Gastroesophageal sphincter (tissue), 3 donors: ENCODE results near the gene SLC25A21.

Source experiments
- POLR2A ChIP-seq, 2 donors: fragments of 450-650 bp; IDR thresholded peaks; one replicate each; pipeline ENCODE4 v1.6.1; 2017; ENCODE audit warnings: antibody characterized with exemption in 2 of 2, mild to moderate bottlenecking in 2 of 2, moderate library complexity in 1 of 2
- TF ChIP-seq, protein P1 (sequence below), 4 experiments: fragments of 200-600 bp in 2 of 4; fragments of 450-650 bp in 2 of 4; sonication (generic) in 1 of 4; IDR thresholded peaks; one replicate each; pipeline ENCODE4 v1.5.1; 2017 to 2019; ENCODE audit warnings: antibody characterized with exemption in 4 of 4, mild to moderate bottlenecking in 2 of 4, moderate library complexity in 2 of 4

DNA sequence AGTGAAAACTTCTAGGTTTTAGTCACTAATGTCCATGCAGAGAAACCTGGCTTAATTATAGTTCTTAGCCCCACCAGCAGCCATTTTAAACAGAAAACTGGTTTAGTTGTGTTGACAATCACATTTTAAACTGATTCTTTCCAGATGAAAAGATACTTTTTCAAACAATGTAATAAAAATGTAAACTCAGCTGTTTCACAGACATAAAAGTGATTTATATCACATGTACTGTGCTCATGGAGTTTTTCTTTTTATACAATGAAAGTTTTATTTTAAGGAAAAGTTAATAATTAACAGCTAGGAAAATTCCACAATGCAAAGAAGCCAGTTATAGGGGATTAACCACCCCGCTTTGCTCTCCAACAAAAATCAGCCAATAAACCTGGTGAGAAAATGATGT lies 381.0 kb downstream of the SLC25A21 start:
- TF ChIP-seq POLR2A (IDR thresholded peaks at IDR 0.05), result no peak
- TF ChIP-seq, protein P1, sequence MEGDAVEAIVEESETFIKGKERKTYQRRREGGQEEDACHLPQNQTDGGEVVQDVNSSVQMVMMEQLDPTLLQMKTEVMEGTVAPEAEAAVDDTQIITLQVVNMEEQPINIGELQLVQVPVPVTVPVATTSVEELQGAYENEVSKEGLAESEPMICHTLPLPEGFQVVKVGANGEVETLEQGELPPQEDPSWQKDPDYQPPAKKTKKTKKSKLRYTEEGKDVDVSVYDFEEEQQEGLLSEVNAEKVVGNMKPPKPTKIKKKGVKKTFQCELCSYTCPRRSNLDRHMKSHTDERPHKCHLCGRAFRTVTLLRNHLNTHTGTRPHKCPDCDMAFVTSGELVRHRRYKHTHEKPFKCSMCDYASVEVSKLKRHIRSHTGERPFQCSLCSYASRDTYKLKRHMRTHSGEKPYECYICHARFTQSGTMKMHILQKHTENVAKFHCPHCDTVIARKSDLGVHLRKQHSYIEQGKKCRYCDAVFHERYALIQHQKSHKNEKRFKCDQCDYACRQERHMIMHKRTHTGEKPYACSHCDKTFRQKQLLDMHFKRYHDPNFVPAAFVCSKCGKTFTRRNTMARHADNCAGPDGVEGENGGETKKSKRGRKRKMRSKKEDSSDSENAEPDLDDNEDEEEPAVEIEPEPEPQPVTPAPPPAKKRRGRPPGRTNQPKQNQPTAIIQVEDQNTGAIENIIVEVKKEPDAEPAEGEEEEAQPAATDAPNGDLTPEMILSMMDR (IDR thresholded peaks at IDR 0.05), result no peak
